ENCODE data around the gene SLC13A4.

DNA sequence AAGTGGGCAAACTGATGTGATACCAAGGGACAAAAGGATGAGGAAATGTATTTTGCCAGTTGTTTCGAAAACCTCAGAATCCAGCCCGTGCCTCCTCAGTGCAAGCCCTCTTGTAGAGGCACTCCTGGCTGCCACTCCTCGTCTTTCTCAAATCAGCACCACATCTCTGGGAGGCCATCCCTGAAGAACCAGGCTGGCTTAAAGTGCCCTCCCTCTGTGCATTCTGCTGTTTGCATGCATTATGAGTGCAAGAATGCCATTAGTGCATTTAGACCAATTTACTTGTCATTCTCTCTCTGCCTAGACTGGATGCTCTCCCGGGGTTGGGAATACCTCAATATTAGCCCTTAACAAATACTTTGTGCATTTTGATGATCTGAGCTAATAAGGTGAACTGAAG lies 40.5 kb upstream of the SLC13A4 start:
- TF ChIP-seq, protein P1, sequence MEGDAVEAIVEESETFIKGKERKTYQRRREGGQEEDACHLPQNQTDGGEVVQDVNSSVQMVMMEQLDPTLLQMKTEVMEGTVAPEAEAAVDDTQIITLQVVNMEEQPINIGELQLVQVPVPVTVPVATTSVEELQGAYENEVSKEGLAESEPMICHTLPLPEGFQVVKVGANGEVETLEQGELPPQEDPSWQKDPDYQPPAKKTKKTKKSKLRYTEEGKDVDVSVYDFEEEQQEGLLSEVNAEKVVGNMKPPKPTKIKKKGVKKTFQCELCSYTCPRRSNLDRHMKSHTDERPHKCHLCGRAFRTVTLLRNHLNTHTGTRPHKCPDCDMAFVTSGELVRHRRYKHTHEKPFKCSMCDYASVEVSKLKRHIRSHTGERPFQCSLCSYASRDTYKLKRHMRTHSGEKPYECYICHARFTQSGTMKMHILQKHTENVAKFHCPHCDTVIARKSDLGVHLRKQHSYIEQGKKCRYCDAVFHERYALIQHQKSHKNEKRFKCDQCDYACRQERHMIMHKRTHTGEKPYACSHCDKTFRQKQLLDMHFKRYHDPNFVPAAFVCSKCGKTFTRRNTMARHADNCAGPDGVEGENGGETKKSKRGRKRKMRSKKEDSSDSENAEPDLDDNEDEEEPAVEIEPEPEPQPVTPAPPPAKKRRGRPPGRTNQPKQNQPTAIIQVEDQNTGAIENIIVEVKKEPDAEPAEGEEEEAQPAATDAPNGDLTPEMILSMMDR (IDR thresholded peaks at IDR 0.05; ENCODE audit: borderline replicate concordance, extremely low read depth, low read length, poor library complexity, severe bottlenecking): no peak
- TF ChIP-seq EZH2 (IDR thresholded peaks at IDR 0.05; ENCODE audit: borderline replicate concordance, low read depth, low read length, severe bottlenecking): no peak

All from DND-41 (cell line).